Osteoblast (primary cell): ENCODE measurements around the gene NFIA. TPM values are rescaled to one million over a fixed set of nuclear protein-coding genes. Genes with fewer than 3 reads are reported as not detected.

Source experiments
- DNase-seq: peaks from one replicate; pipeline ENCODE4 v3.0.0; 2011; ENCODE audit warnings: low spot score, mixed read lengths; ENCODE audit not compliant: insufficient read length; ENCODE audit errors: missing footprints
- H2AFZ ChIP-seq: 2 replicates; pipeline ENCODE4 v1.6.0; 2011; ENCODE audit warnings: mild to moderate bottlenecking, low read length
- H3K27ac ChIP-seq: 2 replicates; pipeline ENCODE4 v1.5.1; 2011; ENCODE audit warnings: mild to moderate bottlenecking, low read depth, low read length, moderate library complexity
- H3K27me3 ChIP-seq: 2 replicates; pipeline ENCODE4 v1.6.0; 2012; ENCODE audit warnings: mild to moderate bottlenecking, control low read depth, inconsistent platforms, low read length, moderate library complexity; ENCODE audit not compliant: insufficient read depth
- H3K36me3 ChIP-seq: 2 replicates; pipeline ENCODE4 v1.5.1; 2011; ENCODE audit warnings: mild to moderate bottlenecking, low read length, control low read depth, moderate library complexity; ENCODE audit not compliant: insufficient read depth
- H3K4me1 ChIP-seq: 2 replicates; pipeline ENCODE4 v1.5.1; 2011; ENCODE audit warnings: mild to moderate bottlenecking, low read length, control low read depth, moderate library complexity; ENCODE audit not compliant: insufficient read depth
- H3K4me2 ChIP-seq: 2 replicates; pipeline ENCODE4 v1.6.0; 2011; ENCODE audit warnings: mild to moderate bottlenecking, low read length; ENCODE audit not compliant: insufficient read depth
- H3K4me3 ChIP-seq: fragments of 200-600 bp; sonication (generic); 3 replicates; pipeline ENCODE4 v1.5.1; 2012; ENCODE audit warnings: mild to moderate bottlenecking, low read length, inconsistent platforms; ENCODE audit not compliant: insufficient read depth
- H3K79me2 ChIP-seq: 2 replicates; pipeline ENCODE4 v1.6.0; 2012; ENCODE audit warnings: mild to moderate bottlenecking, low read length, control low read depth, inconsistent platforms; ENCODE audit not compliant: insufficient read depth
- H3K9me3 ChIP-seq: 2 replicates; pipeline ENCODE4 v1.5.1; 2011; ENCODE audit warnings: low read depth, low read length, control low read depth
- H4K20me1 ChIP-seq: 2 replicates; pipeline ENCODE4 v1.6.0; 2012; ENCODE audit warnings: mild to moderate bottlenecking, low read length, control low read depth; ENCODE audit not compliant: insufficient read depth
- total RNA-seq: library from RNA; depleted of rRNA; stranded (reverse); fragments of >200 nt; gene quantifications from 2 replicates; pipeline ENCODE4 v1.2.3, GENCODE V29; 2012
- TF ChIP-seq, protein P1 (sequence below): IDR thresholded peaks from 2 replicates; pipeline ENCODE4 v1.5.1; 2011; ENCODE audit warnings: mild to moderate bottlenecking, low read depth, low read length, moderate library complexity; ENCODE audit errors: extremely low read depth

Gene NFIA
- total RNA-seq, 1 donor, result 7.2 TPM

DNA sequence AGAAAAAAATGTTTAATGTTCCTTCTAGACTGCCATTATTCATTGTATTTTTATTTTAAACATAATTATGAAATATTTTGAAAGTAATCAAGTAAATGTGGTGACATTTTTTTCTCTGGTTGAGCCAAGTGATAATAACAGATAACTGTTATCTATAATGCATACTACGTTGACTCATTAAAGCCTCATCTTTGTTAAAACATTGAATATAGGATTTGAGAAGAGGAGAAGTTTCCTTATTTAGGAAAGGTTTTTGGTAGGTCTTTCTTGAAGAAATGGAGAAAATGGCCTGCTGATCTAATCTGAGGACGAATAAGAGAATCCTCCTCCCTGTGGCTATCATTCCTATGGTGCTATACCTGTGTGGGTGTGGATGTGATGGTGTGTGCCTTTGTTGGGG is 89.0 kb downstream of the NFIA start:
- H3K27ac ChIP-seq, result no peak overlapping the region
- no peaks in the 10 kb centered on the region for H3K36me3 ChIP-seq
- no peak overlapping the region for H3K4me2 ChIP-seq
- TF ChIP-seq, protein P1, sequence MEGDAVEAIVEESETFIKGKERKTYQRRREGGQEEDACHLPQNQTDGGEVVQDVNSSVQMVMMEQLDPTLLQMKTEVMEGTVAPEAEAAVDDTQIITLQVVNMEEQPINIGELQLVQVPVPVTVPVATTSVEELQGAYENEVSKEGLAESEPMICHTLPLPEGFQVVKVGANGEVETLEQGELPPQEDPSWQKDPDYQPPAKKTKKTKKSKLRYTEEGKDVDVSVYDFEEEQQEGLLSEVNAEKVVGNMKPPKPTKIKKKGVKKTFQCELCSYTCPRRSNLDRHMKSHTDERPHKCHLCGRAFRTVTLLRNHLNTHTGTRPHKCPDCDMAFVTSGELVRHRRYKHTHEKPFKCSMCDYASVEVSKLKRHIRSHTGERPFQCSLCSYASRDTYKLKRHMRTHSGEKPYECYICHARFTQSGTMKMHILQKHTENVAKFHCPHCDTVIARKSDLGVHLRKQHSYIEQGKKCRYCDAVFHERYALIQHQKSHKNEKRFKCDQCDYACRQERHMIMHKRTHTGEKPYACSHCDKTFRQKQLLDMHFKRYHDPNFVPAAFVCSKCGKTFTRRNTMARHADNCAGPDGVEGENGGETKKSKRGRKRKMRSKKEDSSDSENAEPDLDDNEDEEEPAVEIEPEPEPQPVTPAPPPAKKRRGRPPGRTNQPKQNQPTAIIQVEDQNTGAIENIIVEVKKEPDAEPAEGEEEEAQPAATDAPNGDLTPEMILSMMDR, result no peak
- H3K27me3 ChIP-seq, result no peaks in the 10 kb centered on the region
- no peaks in the 10 kb centered on the region for H3K79me2 ChIP-seq
- no peaks in the 10 kb centered on the region for H4K20me1 ChIP-seq
- H3K4me1 ChIP-seq, result peaks cover 29% of the 10 kb centered on the region
- no peak for DNase-seq
- H3K4me3 ChIP-seq, result no peak overlapping the region
- no peak overlapping the region for H2AFZ ChIP-seq
- no peaks in the 10 kb centered on the region for H3K9me3 ChIP-seq

DNA sequence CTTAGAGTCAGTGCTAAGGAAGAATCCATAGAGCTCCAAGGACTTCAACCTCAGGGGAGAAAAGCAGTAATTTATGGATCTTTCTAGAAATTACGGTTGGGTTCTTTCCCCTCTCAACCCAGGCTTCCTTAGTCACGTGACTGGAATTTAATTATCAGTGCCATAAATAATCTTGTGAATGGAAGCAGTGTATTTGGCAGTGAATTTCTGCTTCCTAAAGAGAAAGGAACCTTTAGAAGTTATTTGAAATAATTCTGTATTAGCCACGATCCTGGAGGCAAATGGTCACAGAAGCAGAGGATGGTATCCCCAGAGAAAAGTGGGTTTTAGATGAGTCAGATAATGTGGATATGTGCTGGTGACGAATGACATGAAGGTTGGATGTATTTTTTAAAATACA is 89.6 kb downstream of the NFIA start:
- no peaks in the 10 kb centered on the region for H3K27me3 ChIP-seq
- no peak overlapping the region for H2AFZ ChIP-seq
- no peaks in the 10 kb centered on the region for H3K79me2 ChIP-seq
- TF ChIP-seq, protein P1, result no peak
- no peak for DNase-seq
- peak overlapping the region; percentile 33 for H3K4me2 ChIP-seq
- no peaks in the 10 kb centered on the region for H3K9me3 ChIP-seq
- H3K4me3 ChIP-seq, result no peak overlapping the region
- H3K36me3 ChIP-seq, result no peaks in the 10 kb centered on the region
- H3K27ac ChIP-seq, result no peak overlapping the region
- no peaks in the 10 kb centered on the region for H4K20me1 ChIP-seq
- H3K4me1 ChIP-seq, result peaks cover 29% of the 10 kb centered on the region

DNA sequence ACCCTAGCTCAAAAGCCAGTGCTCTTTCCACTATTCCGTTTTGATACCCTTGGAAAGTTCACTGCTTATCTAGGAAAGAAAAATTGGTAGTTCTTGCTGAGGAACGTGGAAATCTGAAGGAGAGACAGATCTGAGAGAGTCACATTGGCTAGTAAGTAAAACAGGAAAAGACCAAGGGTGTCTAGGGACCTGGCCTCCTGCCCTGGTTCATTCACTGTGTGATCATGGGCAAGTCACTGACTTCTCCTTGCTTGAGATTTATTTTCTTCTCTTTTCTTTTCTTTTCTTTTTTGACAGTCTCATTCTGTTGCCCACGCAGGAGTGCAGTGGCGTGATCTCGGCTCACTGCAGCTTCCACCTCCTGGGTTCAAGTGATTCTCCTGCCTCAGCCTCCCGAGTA is 90.8 kb downstream of the NFIA start:
- Histone ChIP-seq H3K4me1 (peaks cover 29% of the 10 kb centered on the region), H3K36me3 (no peaks in the 10 kb centered on the region), H3K9me3 (no peaks in the 10 kb centered on the region), H3K4me2 (peak overlapping the region; percentile 9), H3K27me3 (no peaks in the 10 kb centered on the region), H3K79me2 (no peaks in the 10 kb centered on the region), H4K20me1 (no peaks in the 10 kb centered on the region), H2AFZ (no peak overlapping the region), H3K27ac (no peak overlapping the region), H3K4me3 (no peak overlapping the region)
- no peak for DNase-seq
- TF ChIP-seq, protein P1, result no peak

DNA sequence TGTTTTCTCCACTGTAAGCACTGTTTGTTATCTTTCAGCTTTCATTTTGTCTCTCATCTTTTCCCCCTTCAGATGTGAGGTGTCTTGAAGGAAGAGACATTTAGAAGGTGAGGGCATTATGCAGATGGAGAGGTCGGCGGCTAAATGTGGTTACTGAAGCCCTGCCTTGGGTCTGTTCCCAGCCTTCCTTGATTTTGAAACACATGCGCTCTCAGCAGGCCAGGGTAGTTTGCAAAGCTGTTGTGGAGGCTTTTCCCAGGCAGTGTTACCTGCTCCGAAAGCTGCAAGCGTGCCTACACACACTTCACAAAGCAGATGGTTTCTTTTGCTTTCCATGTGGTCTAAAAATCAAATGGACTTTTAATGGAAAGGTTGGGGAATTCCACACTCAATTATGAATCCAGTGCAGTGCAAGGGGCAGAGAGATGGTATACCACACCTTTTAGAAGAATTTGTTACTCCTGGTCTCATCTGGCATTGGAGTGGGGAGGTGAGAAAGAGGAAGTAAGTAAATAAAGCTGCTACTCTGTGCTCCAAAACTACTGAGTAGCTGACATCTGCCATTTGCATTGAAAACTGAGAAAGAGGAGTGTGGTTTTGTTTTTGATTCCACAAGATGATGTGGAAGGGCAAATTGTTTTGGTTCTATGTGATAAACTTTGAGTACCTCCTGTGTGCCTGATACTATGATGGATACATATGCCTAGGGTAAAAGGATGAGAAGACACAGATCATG is 91.9 kb downstream of the NFIA start:
- DNase-seq, result no peak

More for the DNA sequence above, 91.9 kb downstream of the NFIA start:
- H2AFZ ChIP-seq, result no peak overlapping the region
- TF ChIP-seq, protein P1, result no peak
- H3K4me1 ChIP-seq, result peaks cover 29% of the 10 kb centered on the region
- no peak overlapping the region for H3K4me3 ChIP-seq
- no peaks in the 10 kb centered on the region for H3K27me3 ChIP-seq
- H3K36me3 ChIP-seq, result no peaks in the 10 kb centered on the region
- no peaks in the 10 kb centered on the region for H3K79me2 ChIP-seq
- H3K27ac ChIP-seq, result no peak overlapping the region
- no peak overlapping the region for H3K4me2 ChIP-seq
- H3K9me3 ChIP-seq, result no peaks in the 10 kb centered on the region
- H4K20me1 ChIP-seq, result no peaks in the 10 kb centered on the region
